ENCODE measurements around the gene IFNGR1. TPM values are rescaled to one million over a fixed set of nuclear protein-coding genes. Genes with fewer than 3 reads are reported as not detected.

The IFNGR1 gene
- total RNA-seq, 1 experiment from 2014 or later = 27.1 TPM

DNA sequence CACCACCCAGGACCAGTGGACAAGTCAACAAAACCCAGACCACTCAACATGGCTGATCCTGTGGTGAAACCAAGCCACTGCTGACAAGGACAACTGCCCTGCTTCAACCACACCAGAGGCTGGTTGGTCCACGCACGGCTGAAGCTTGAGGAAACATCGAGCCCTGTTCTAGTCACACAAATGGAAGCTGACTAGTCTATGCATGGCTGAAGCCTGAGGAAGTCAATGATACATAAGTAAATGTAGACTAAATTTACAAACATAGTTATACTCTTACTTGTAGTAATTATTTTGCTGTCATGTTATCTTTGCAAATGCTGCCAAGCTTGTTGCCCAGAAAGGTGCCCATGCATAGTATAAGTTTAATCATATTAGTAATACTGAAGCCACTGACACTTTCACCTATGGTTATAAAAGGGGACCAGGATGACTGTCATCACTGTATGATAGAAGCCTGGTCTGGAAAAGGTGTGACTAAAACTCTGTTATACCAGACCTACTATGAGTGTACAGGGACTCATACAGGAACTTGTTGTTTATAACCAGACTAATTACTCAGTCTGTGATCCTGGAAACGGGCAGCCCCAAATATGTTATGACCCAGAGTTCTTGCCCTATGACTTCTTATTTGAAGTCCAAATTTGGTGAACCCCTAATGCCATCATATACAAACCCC is 51.3 kb downstream of the IFNGR1 start:
- H3K4me2 ChIP-seq (ENCODE audit: low read length) = no peak overlapping the region
- no peak overlapping the region for H3K9ac ChIP-seq (ENCODE audit: low read length)
- no peaks in the 10 kb centered on the region for H3K79me2 ChIP-seq (ENCODE audit: insufficient read depth, low read length)
- H3K4me3 ChIP-seq (replicated peaks in 1 of 2; ENCODE audit: low read depth in 1 of 2, low read length in 2 of 2) = no peak overlapping the region
- ChIA-PET POLR2A (no interaction called here), RAD21 (ENCODE audit: low non-redundant PET in 1 of 2, low total read pairs in 2 of 2, uncharacterized antibody in 2 of 2, unreplicated experiment in 2 of 2) (no interaction called here), CTCF (interaction anchor here (1.3 kb wide), 1 partner anchor 74 kb away, joined by 6 read pairs; no protein-coding TSS in a partner anchor)
- DNase-seq (ENCODE audit: low read depth, low spot score) = no peak
- no peaks in the 10 kb centered on the region for H3K9me2 ChIP-seq (ENCODE audit: insufficient read depth)
- no peaks in the 10 kb centered on the region for H3K27me3 ChIP-seq (ENCODE audit: insufficient read depth, low read length)
- intact Hi-C loops (cut with micrococcal nuclease) = loop anchor here (5.0 kb wide), 1 partner anchor 201 kb away; no protein-coding TSS in a partner anchor
- no peaks in the 10 kb centered on the region for H3K9me3 ChIP-seq (ENCODE audit: control insufficient read depth in 1 of 2, insufficient read depth in 1 of 2, low read depth in 1 of 2, low read length in 2 of 2)
- no peaks in the 10 kb centered on the region for H4K20me1 ChIP-seq (ENCODE audit: insufficient read depth)
- H3K36me3 ChIP-seq (ENCODE audit: control insufficient read depth in 1 of 2, insufficient read depth in 2 of 2, low read length in 2 of 2) = no peaks in the 10 kb centered on the region
- no peak for TF ChIP-seq RAD21 (IDR thresholded peaks at IDR 0.05; ENCODE audit: low read depth)
- TF ChIP-seq MAX (IDR thresholded peaks at IDR 0.05) = no peak
- TF ChIP-seq ZBTB33 (IDR thresholded peaks at IDR 0.05; ENCODE audit: extremely low read depth, insufficient replicate concordance, low read length) = no peak
- no peak for TF ChIP-seq POLR2A (IDR thresholded peaks at IDR 0.05; ENCODE audit: borderline replicate concordance, extremely low read depth, insufficient read depth, insufficient read length)
- TF ChIP-seq ATF3 (IDR thresholded peaks at IDR 0.05) = no peak
- no peak for TF ChIP-seq EZH2 (IDR thresholded peaks at IDR 0.05)
- no peak for TF ChIP-seq CTCF (IDR thresholded peaks at IDR 0.05 in 2 of 3, conservative IDR thresholded peaks at IDR 0.05 in 1 of 3; ENCODE audit: borderline replicate concordance in 1 of 3, insufficient read depth in 1 of 3, low read depth in 2 of 3, low read length in 2 of 3)
- no peak for ATAC-seq
- no peak overlapping the region for H3K27ac ChIP-seq (ENCODE audit: low read depth, low read length)
- no peaks in the 10 kb centered on the region for H3K4me1 ChIP-seq (ENCODE audit: control insufficient read depth in 1 of 2, insufficient read depth in 2 of 2, low read length in 2 of 2)
- no peak overlapping the region for H2AFZ ChIP-seq (ENCODE audit: low read depth, low read length, poor library complexity, severe bottlenecking)
- BruUV-seq (replicated peaks) = no TSS peak

All from HCT116 (cell line).